HG03575 (cell line): ENCODE data around the gene PSEN2.
"Not testable (repeated sequence)": the region's sequence is repeated elsewhere in the genome, so short reads cannot be mapped to it uniquely, and the experiment has no call there.

Experiments
- ATAC-seq: cut with Tn5 transposase; IDR thresholded peaks from one replicate; pipeline ENCODE4 v1.9.1; 2021; ENCODE audit not compliant: unreplicated experiment, insufficient number of reproducible peaks, low FRiP score; ENCODE audit errors: extremely low read depth

PSEN2 gene

DNA sequence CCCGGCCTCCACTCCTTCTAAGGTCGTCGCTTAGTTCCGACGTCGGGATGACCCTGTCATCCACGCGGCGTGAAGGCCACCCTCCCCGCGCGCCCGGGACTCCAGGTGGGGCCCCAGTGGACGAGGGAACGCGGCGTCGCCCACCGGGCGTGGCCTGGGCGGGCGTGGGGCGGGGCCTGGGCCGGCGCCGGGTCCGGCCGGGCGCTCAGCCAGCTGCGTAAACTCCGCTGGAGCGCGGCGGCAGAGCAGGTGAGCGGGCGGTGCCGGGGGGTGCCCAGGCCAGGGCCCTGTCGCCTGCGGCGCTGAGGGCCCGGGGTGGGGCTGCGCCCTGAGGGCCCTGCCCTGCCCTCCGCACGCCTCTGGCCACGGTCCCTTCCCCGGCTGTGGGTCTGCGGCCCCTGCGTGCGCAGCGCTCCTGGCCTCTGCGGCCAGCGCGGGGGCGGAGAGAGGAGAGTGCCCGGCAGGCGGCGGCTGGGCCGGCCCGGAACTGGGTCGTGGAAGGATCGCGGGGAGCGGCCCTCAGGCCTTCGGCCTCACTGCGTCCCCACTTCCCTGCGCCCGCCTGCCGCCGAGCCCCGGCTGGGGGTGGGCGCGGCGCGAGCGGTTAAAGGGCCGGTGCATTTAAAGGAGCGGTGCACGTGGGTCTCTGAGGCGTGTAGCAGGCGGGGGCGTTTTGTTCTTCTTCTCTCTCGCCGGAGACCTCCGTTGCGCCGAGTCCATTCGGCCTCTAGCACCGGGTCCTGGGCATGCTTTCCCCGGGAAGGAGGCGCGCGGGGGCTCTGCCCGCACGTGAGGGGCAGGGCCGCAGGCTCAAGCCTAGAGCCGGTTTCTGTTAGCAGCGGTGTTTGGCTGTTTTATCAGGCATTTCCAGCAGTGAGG is at the start of gene PSEN2:
Gene PSEN2 (plus strand): TSS at position 216 of the 879 bp plus-strand sequence. CDS start 11,292 bp downstream, outside the sequence.
- ATAC-seq: no peak

DNA sequence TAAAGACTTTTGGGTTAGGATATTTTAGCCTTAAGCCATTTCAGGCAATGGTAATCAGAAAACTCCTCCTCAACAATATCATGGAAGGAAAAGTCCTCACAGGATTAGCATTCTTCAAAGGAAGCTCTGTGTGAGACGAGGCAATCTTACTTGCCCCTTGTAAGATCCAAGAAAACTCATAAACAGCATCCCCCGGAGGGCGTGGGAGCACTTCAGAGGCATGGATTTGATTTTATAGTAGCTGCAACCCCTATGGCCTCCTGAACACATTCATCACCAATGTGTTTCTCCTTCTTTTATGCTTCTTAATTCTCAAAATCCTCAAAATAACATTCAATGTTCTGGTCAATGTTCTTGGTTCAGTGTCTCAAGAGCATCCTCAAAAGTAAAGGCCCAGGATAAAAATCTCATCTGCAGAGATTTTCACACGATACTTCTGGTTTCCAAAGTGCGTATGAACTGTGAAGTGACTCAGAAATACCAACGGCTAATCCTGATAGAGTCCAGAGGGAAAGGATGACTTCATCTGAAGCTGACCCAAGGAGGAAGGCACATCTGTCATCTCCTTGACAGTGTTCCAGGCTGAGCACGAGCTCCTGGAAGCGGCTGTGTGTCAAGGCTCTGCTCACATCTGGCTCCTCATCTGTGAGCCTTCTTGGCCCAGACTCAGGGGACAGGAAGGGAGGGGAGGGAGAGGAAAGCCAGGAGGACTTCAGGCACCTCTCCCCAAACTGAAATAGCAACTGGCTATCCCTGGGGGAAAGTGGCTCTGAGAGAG is 49.3 kb upstream of the PSEN2 start:
- no peak for ATAC-seq

DNA sequence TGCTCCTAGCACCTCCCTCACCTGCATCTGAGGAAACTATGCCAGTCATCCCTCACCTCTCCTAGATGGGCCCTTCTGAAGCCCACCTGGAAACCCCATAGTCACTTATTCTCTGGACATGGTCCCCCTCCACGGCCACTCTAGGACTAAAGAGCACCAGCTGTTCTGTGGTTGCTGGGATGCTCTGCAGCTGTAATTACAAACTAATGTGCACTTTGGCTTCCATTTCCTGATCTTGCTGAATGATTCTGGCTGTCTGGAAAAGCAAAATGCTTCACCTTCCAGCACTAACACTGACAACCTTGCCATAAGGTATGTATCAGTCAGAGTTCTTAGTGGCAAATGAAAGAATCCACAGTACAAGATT is 48.7 kb upstream of the PSEN2 start:
- ATAC-seq: no peak

DNA sequence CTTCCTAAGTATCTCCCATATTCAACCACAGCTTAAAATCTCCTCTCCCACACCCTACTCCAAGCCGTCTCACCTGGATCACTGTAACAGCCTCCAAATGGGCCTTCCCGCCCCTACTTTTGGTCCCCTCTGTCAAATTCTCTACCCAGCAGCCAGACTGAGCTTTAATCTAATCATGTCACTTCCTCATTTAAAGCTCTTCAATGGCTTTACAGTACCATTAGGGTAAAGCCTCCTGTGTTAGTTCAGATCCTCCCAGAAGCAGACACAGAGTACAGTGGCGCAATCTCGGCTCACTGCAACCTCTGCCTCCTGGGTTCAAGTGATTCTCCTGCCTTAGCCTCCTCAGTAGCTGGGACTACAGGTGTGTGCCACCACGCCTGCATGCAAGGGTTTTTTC is 46.8 kb upstream of the PSEN2 start:
- ATAC-seq: no peak

DNA sequence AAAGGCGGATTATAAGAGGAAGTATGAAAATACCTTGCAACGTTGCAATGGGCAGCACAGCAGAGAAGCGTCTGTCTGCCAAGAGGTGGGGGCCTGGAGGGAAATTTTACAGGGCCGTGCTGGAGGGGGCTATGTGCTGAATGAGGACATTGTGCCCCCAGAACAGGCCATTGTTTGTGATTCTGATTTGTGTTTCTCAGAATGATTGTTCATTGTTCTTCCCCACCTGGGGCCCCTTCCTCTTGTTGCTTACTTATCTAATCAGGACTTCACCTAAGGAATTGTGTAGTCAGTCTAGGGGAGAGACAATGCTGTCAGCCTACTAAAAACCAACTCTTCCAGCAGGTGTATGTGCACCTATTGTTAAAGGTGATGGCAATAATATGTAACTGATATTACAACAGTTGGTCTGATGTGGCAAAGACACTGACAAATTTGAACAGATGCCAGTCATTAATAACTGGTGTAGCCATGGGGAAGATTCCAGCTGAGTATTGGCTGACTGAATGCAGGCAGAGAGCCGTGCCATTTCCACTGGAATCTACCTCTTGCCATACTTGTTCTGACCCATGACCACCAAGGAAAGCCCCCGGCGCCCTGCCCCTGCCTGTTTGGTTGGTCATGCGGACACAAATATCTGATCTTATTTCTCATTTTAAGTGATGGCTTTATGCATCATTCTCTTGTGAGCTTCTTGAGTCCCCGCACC is 45.2 kb upstream of the PSEN2 start:
- ATAC-seq: no peak

DNA sequence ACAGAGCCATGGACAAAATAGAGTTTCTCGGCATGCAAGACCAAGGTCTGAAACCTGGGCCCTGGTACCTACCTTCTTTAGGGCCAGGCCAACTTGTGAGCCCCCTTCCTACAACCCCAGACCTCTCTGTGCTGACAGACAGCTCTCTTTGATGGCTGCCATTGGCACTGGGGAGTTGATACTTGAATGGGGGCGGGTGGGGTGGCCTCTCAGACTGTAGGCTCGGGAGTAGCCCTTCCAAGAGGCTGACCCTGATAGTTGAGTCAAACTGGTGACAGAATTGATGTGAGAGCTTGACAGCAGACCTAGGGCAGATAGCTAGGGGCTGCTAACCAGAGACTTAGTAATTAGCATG is 44.7 kb upstream of the PSEN2 start:
- ATAC-seq: no peak

DNA sequence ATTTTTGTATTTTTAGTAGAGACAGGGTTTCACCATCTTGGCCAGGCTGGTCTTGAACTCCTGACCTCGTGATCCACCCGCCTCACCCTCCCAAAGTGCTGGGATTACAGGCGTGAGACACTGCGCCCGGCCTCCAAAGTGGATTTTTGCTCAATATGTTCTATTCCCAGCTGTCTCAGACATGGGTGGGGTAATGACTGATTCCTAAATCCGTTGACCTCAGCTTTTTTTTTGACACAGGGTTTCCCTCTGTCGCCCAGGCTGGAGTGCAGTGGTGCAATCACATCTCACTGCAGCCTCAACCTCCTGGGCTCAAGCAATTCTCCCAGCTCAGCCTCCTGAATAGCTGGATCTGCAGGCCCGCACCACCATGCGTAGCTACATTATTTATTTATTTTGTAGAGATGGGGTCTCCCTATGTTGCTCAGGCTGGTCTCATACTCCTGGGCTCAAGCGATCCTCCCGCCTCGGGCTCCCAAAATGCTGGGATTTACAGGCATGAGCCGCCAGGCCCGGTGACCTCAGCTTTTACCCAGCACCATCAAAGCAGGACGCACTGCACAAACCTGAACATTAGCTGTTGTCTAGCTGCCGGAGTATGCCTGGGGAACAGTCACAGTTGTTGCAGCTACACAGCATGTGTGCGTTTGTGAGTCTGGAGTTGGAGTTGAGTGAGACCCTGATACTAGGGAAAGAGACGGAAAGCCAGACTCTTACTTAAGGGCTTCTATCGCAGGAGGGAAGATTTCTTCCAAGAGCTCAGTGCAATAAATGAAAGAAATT is 43.7 kb upstream of the PSEN2 start:
- ATAC-seq: no peak

DNA sequence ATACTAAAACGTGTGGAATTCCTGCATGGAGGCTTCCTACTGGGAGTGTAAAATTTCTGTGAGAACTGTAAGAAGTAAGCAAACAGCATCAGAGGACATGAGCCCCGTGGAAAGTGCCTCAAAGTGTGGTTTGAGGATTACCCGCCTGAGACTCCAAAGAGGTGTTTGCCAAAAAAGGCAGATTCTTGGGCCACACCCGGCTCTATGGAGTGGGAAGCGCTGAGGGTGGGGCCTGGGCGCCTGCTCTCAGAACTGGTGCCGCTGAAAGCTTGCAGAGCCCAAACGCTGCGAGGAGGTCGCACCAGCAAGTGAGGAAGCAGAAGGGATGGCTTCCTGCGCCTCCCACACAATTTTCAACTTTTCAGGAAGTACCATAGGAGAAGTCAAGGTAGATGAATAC is 43.0 kb upstream of the PSEN2 start:
- no peak for ATAC-seq

DNA sequence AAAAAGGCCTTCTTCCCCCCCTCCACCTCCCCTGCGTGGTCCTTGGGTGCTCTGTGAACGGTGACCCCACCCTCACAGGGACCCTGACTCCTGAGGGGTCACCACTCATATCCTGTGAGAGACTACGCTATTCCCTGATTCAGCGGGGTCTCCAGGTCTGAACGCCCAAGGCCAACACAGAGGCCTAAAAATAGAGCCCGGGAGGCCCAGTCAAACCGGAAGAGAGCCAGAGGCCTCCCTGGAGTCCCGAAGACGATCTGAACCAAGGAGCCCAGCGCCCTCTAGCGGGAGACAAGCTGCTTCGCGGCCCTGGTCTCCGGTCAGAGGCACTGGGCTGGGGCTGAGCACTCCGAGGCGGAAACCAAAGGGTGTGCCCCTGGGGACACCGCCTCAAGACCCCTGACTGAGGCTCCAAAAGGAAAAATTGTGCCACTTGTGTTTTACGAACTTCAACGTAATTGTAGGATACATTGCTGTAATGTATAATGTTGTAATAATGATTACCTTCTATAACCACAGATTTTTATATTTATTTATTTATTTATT is 42.4 kb upstream of the PSEN2 start:
- peak; percentile 44 for ATAC-seq

DNA sequence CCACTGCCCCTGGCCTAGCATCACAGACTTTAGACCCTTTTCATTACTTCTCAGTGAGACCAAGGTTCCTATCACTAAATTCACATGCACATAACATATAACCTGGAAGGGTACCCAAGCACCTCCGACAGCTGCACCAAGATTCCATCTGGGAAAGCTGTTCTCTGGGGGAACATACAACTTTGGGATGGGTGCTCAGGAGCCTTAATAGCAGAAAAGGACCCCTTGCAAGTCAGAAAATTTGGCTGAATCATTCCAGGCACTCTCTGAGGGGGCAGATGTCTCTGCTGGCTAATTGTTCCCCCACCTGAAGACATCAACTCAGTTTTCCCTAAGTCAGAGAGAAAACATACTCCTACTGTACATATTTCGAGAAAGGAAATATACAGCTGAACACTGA is 41.3 kb upstream of the PSEN2 start:
- ATAC-seq: no peak

DNA sequence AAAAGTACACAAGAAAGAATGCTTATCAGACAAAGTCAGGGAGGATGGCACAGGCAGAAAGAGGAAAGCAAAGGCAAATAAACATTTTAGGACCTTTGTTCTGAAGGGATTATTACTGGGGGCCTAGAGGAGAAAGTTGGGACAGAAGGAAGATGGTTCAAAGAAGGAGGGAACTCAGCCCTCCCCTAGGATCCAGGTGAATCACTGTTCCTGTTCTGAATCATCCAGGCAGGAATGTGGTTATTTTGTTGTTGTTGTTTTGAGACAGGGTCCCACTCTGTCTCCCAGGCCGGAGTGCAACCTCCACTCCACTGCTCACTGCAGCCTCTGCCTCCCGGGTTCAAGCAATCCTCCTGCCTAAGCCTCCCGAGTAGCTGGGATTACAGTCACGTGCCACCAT is 38.5 kb upstream of the PSEN2 start:
- no peak for ATAC-seq

DNA sequence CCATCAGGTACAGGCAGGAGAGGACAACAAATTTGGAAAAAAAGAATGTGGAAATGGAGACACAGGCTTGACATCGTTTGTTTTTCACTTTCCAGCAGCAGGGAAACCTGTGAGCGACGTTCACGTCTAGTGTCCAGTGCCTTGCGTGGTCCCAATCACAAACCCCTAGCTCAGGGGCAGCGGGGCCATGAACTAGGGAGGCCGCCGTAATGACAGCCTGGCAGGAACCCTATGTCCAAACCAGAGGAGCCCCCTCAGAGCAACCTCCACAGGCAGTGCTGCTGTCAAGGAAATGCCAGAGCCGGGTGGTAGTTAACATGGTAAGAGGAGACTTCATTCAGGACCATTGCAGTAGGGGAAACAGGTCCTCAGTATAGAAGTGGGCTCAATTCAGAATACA is 37.8 kb upstream of the PSEN2 start:
- no peak for ATAC-seq

DNA sequence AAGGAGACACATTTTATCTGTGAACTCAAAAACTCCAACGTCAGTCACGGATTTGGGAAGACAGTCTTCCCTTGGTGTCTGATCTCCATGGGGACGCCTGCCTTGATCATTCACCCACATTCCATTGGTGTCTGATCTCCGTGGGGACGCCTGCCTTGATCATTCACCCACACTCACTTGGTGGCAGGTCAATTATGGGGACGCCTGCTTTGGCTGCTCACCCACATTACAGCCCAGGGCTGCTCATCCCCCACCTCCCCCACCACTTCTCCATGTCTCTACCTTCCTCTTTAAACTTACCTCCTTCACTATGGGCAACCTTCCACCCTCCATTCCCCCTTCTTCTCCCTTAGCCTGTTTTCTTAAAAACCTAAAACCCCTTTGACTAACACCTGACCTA is 36.2 kb upstream of the PSEN2 start:
- not testable (repeated sequence) for ATAC-seq

DNA sequence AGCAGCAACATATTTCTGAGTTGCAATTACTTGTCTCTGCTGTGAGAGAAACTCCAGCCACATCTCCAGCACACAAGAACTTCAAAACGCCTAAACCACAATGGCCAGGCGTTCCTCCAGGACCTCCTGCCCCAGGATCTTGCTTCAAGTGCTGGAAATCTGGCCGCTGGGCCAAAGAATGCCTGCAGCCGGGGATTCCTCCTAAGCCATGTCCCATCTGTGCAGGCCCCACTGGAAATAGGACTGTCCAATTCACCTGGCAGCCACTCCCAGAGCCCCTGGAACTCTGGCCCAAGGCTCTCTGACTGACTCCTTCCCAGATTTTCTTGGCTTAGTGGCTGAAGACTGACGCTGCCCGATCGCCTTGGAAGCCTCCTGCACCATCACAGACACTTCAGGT is 35.0 kb upstream of the PSEN2 start:
- ATAC-seq: not testable (repeated sequence)

DNA sequence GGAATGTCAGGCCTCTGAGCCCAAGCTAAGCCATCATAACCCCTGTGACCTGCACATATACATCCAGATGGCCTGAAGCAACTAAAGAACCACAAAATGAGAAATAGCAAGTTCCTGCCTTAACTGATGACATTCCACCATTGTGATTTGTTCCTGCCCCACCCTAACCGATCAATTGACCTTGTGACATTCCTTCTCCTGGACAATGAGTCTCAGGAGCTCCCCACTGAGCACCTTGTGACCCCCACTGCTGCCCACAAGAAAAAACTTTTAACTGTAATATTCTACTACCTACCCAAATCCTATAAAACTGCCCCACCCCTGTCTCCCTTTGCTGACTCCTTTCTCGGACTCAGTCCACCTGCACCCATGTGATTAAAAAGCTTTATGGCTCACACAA is 32.5 kb upstream of the PSEN2 start:
- ATAC-seq: not testable (repeated sequence)

DNA sequence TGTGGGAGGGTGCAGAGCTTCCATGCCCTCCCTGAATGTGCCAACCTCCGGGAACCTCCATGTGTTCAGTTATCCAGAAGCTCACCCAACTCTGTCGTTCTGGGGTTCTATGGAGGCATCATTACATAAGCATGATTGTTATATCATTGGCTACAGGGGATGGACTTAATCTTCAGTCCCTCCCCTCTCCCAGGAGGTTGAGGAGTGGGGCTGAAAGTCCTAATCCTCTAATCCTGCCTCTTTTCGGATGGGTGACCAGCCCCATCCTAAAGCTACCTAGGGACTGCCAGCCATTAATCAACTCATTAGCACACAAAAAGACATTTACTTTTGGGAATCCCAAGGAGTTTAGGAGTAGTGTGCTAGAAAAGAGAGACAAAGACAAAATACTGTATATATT is 32.0 kb upstream of the PSEN2 start:
- ATAC-seq: no peak

DNA sequence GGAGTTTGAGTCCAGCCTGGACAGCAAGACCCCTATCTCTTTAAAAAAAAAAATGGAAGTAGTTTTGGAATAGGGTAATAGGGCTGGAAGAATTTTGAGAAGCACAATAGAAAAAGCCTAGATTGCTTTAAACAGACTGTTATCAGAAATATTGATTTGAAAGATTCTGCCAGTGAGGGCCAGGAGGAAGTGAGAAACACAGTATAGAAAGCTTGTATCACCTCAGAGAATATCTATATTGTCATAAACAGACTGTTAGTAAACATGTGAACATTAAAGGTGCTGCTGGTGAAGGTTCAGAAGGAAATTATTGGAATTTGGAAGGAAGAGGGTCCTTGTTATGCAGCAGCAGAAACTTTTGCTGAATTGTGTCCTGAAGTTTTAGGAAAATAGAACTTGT is 24.8 kb upstream of the PSEN2 start:
- no peak for ATAC-seq

DNA sequence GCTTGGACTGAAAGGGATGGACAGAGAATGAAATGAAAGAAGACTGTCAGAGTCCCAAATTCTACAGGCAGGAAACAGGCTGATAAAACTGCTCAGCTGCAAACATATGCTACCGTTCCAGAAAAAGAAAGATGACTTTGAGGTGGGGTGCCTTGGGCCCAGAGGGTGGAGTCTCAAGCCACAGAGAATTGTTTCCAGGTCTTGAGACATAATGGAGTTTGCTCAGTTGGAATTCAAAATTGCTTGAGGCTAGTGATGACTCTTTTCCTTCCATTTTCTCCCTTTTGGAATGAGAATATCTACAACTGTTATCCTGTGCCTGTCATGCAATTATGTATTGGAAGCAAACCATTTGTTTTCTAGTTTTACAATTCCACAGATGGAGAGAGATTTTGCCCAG is 23.6 kb upstream of the PSEN2 start:
- ATAC-seq: no peak

DNA sequence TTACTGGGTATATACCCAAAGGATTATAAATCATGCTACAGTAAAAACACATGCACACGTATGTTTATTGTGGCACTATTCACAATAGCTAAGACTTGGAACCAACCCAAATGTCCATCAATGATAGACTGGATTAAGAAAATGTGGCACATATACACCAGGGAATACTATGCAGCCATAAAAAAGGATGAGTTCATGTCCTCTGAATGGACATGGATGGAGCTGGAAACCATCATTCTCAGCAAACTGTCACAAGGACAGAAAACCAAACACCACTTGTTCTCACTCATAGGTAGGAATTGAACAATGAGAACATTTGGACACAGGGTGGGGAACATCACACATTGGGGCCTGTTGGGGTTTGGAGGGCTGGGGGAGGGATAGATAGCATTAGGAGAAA is 15.9 kb upstream of the PSEN2 start:
- ATAC-seq: not testable (repeated sequence)
